Activated CD4-positive, alpha-beta T cell treated with anti-CD3 and anti-CD28 coated beads, Interleukin-2, Interleukin-4, amounts not matched to agents 100 ng/mL and 50 ng/mL, durations not matched to agents 16 hours and 8 hours (primary cell): ENCODE results near the gene GRIA1.

Source experiments
- DNase-seq: peaks from one replicate; pipeline ENCODE4 v3.0.0-alpha.2; 2020; ENCODE audit warnings: low spot score

The GRIA1 gene

GRCh38 chr5:153551537-153552079 is 61.1 kb downstream of the GRIA1 start:
- no peak for DNase-seq

- DNase-seq: no peak
Observed at GRCh38 chr5:153552886-153553285, 62.4 kb downstream of the GRIA1 start.

- DNase-seq: no peak
Observed at GRCh38 chr5:153555420-153556114, 65.1 kb downstream of the GRIA1 start.

- DNase-seq: no peak
Observed at GRCh38 chr5:153558957-153559356, 68.5 kb downstream of the GRIA1 start.

- no peak for DNase-seq
Observed at GRCh38 chr5:153559926-153560325, 69.5 kb downstream of the GRIA1 start.

GRCh38 chr5:153562189-153562588 is 71.7 kb downstream of the GRIA1 start:
- DNase-seq: no peak

GRCh38 chr5:153565822-153566221 is 75.4 kb downstream of the GRIA1 start:
- no peak for DNase-seq

- no peak for DNase-seq
Observed at GRCh38 chr5:153569036-153569435, 78.6 kb downstream of the GRIA1 start.

GRCh38 chr5:153571162-153571561 is 80.7 kb downstream of the GRIA1 start:
- DNase-seq: no peak

GRCh38 chr5:153572411-153573145 is 82.1 kb downstream of the GRIA1 start:
- DNase-seq: no peak

- DNase-seq: no peak
Observed at GRCh38 chr5:153573326-153574033, 83.0 kb downstream of the GRIA1 start.

- DNase-seq: no peak
Observed at GRCh38 chr5:153584126-153584959, 93.9 kb downstream of the GRIA1 start.

GRCh38 chr5:153584960-153585359 is 94.5 kb downstream of the GRIA1 start:
- no peak for DNase-seq

- DNase-seq: no peak
Observed at GRCh38 chr5:153585622-153586277, 95.3 kb downstream of the GRIA1 start.

GRCh38 chr5:153592081-153592480 is 101.6 kb downstream of the GRIA1 start:
- DNase-seq: no peak

- no peak for DNase-seq
Observed at GRCh38 chr5:153594785-153595184, 104.3 kb downstream of the GRIA1 start.

- no peak for DNase-seq
Observed at GRCh38 chr5:153598099-153598498, 107.6 kb downstream of the GRIA1 start.

- DNase-seq: no peak
Observed at GRCh38 chr5:153601377-153601776, 110.9 kb downstream of the GRIA1 start.

GRCh38 chr5:153605386-153605785 is 114.9 kb downstream of the GRIA1 start:
- DNase-seq: no peak

GRCh38 chr5:153610009-153610408 is 119.5 kb downstream of the GRIA1 start:
- DNase-seq: no peak

GRCh38 chr5:153610811-153611210 is 120.3 kb downstream of the GRIA1 start:
- no peak for DNase-seq
